ENCODE measurements around the gene MAP3K9.

DNA sequence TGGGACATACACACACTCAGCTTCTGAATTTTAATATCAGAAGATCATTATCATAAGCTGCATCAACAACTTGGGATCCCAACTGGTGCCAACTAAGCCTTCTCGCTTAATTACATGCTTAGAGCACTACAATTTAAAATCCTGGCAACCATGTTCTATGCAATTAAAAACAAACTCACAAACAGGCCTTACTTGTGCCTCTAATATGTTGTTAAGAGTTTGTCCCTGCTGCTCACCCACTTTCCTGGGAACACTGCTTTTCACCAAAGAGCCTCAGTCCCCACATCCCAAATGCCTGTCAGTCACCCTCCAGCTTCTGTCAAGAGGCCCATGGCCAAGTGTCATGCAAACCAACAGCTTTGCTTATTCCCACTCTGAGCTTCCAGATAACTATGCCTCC lies 97.9 kb downstream of the MAP3K9 start:
- no peak for TF ChIP-seq POLR2AphosphoS5 (IDR thresholded peaks at IDR 0.05)
- TF ChIP-seq, protein P1, sequence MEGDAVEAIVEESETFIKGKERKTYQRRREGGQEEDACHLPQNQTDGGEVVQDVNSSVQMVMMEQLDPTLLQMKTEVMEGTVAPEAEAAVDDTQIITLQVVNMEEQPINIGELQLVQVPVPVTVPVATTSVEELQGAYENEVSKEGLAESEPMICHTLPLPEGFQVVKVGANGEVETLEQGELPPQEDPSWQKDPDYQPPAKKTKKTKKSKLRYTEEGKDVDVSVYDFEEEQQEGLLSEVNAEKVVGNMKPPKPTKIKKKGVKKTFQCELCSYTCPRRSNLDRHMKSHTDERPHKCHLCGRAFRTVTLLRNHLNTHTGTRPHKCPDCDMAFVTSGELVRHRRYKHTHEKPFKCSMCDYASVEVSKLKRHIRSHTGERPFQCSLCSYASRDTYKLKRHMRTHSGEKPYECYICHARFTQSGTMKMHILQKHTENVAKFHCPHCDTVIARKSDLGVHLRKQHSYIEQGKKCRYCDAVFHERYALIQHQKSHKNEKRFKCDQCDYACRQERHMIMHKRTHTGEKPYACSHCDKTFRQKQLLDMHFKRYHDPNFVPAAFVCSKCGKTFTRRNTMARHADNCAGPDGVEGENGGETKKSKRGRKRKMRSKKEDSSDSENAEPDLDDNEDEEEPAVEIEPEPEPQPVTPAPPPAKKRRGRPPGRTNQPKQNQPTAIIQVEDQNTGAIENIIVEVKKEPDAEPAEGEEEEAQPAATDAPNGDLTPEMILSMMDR (IDR thresholded peaks at IDR 0.05; ENCODE audit: poor library complexity, severe bottlenecking) = no peak
- TF ChIP-seq EZH2 (IDR thresholded peaks at IDR 0.05; ENCODE audit: borderline replicate concordance, insufficient read depth, low read length, poor library complexity, severe bottlenecking) = no peak
- TF ChIP-seq EP300 (conservative IDR thresholded peaks at IDR 0.05; ENCODE audit: poor library complexity, severe bottlenecking) = no peak
- TF ChIP-seq, protein P2, sequence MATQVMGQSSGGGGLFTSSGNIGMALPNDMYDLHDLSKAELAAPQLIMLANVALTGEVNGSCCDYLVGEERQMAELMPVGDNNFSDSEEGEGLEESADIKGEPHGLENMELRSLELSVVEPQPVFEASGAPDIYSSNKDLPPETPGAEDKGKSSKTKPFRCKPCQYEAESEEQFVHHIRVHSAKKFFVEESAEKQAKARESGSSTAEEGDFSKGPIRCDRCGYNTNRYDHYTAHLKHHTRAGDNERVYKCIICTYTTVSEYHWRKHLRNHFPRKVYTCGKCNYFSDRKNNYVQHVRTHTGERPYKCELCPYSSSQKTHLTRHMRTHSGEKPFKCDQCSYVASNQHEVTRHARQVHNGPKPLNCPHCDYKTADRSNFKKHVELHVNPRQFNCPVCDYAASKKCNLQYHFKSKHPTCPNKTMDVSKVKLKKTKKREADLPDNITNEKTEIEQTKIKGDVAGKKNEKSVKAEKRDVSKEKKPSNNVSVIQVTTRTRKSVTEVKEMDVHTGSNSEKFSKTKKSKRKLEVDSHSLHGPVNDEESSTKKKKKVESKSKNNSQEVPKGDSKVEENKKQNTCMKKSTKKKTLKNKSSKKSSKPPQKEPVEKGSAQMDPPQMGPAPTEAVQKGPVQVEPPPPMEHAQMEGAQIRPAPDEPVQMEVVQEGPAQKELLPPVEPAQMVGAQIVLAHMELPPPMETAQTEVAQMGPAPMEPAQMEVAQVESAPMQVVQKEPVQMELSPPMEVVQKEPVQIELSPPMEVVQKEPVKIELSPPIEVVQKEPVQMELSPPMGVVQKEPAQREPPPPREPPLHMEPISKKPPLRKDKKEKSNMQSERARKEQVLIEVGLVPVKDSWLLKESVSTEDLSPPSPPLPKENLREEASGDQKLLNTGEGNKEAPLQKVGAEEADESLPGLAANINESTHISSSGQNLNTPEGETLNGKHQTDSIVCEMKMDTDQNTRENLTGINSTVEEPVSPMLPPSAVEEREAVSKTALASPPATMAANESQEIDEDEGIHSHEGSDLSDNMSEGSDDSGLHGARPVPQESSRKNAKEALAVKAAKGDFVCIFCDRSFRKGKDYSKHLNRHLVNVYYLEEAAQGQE (IDR thresholded peaks at IDR 0.05; ENCODE audit: borderline replicate concordance) = no peak
- no peak for TF ChIP-seq SMC3 (conservative IDR thresholded peaks at IDR 0.05; ENCODE audit: poor library complexity)
- no peak for TF ChIP-seq RAD21 (conservative IDR thresholded peaks at IDR 0.05)

Data from neural cell (in vitro differentiated cells).